Lower lobe of right lung (tissue), 2 donors: ENCODE results near the gene TOLLIP. TPM values are rescaled to one million over a fixed set of nuclear protein-coding genes. Genes with fewer than 3 reads are reported as not detected.

Source experiments
- ATAC-seq, 2 donors: fragments of 200-7000 bp; cut with Tn5 transposase; one replicate each; pipeline ENCODE4 v1.9.1; 2020 to 2022; ENCODE audit warnings: mild to moderate bottlenecking in 2 of 2, moderate library complexity in 2 of 2
- DNase-seq: peaks from one replicate; pipeline ENCODE4 v3.0.0-alpha.2; 2020
- H3K27ac ChIP-seq: fragments of 200-600 bp; one replicate; pipeline ENCODE4 v1.8.0; 2022
- H3K27me3 ChIP-seq: fragments of 200-600 bp; one replicate; pipeline ENCODE4 v1.8.0; 2022; ENCODE audit warnings: low read depth
- H3K36me3 ChIP-seq: fragments of 200-600 bp; one replicate; pipeline ENCODE4 v1.8.0; 2022; ENCODE audit warnings: mild to moderate bottlenecking
- H3K4me1 ChIP-seq: fragments of 200-600 bp; one replicate; pipeline ENCODE4 v1.8.0; 2022
- H3K4me3 ChIP-seq: fragments of 200-600 bp; one replicate; pipeline ENCODE4 v1.8.0; 2022; ENCODE audit warnings: mild to moderate bottlenecking
- H3K9me3 ChIP-seq: fragments of 200-600 bp; one replicate; pipeline ENCODE4 v1.8.0; 2022
- CTCF ChIP-seq: fragments of 200-600 bp; IDR thresholded peaks from one replicate; pipeline ENCODE4 v1.8.0; 2022; ENCODE audit warnings: antibody characterized with exemption, mild to moderate bottlenecking
- intact Hi-C: fragments of 100-400 bp; cut with DNase I; formaldehyde crosslinking; loops from one replicate; pipeline ENCODE4 v1.11.0; 2022
- total RNA-seq: library from RNA; stranded (reverse); fragmentation: NEBNext Ultra II Directional; extraction: Animal tissue kit (Norgen Biotek cat#: 25700); gene quantifications from one replicate; pipeline ENCODE4 v1.2.1, GENCODE V29; 2021
- donor health status: DM: no; HTN: yes; CAD: no; lungs with severe emphysema.

Gene TOLLIP
- total RNA-seq, 1 donor from 2014 or later, result 68.4 TPM

GRCh38 chr11:1335811-1336761 is 26.7 kb upstream of the TOLLIP start:
- intact Hi-C loops, result no loop called here
- Histone ChIP-seq H3K36me3 (no peaks in the 10 kb centered on the region), H3K27me3 (peaks cover 10% of the 10 kb centered on the region), H3K4me3 (peak overlapping the region; percentile 54), H3K9me3 (no peaks in the 10 kb centered on the region), H3K27ac (peak overlapping the region; percentile 64), H3K4me1 (peaks cover 13% of the 10 kb centered on the region)
- ATAC-seq, result peak; percentile 63 to 73
- no peak for TF ChIP-seq CTCF
- peak; percentile 79 for DNase-seq

- no peak for DNase-seq
- no peak for ATAC-seq
- no peaks in the 10 kb centered on the region for H3K36me3 ChIP-seq
- peaks cover 13% of the 10 kb centered on the region for H3K4me1 ChIP-seq
- H3K27ac ChIP-seq, result no peak overlapping the region
- H3K9me3 ChIP-seq, result no peaks in the 10 kb centered on the region
- no peak for TF ChIP-seq CTCF
- H3K4me3 ChIP-seq, result peak overlapping the region; percentile 54
- peaks cover 10% of the 10 kb centered on the region for H3K27me3 ChIP-seq
- intact Hi-C loops, result no loop called here
Observed at GRCh38 chr11:1335264-1335810, 25.9 kb upstream of the TOLLIP start.

GRCh38 chr11:1333860-1334259 is 24.4 kb upstream of the TOLLIP start:
- TF ChIP-seq CTCF, result no peak
- intact Hi-C loops, result no loop called here
- Histone ChIP-seq H3K27me3 (peaks cover 10% of the 10 kb centered on the region), H3K4me1 (peaks cover 13% of the 10 kb centered on the region), H3K36me3 (no peaks in the 10 kb centered on the region), H3K27ac (no peak overlapping the region), H3K9me3 (no peaks in the 10 kb centered on the region), H3K4me3 (no peak overlapping the region)
- ATAC-seq (no peak), DNase-seq (no peak)

- H3K27ac ChIP-seq, result no peak overlapping the region
- peaks cover under 1% of the 10 kb centered on the region for H3K9me3 ChIP-seq
- ATAC-seq (no peak), DNase-seq (no peak)
- H3K27me3 ChIP-seq, result peaks cover 10% of the 10 kb centered on the region
- intact Hi-C loops, result no loop called here
- H3K4me1 ChIP-seq, result peaks cover 13% of the 10 kb centered on the region
- no peaks in the 10 kb centered on the region for H3K36me3 ChIP-seq
- no peak for TF ChIP-seq CTCF
- H3K4me3 ChIP-seq, result no peak overlapping the region
Observed at GRCh38 chr11:1333091-1333772, 23.8 kb upstream of the TOLLIP start.

- Histone ChIP-seq H3K4me1 (peaks cover 6% of the 10 kb centered on the region), H3K36me3 (no peaks in the 10 kb centered on the region), H3K9me3 (peaks cover 15% of the 10 kb centered on the region), H3K27me3 (peaks cover 10% of the 10 kb centered on the region), H3K27ac (no peak overlapping the region), H3K4me3 (no peak overlapping the region)
- DNase-seq, result no peak
- intact Hi-C loops, result no loop called here
- TF ChIP-seq CTCF, result no peak
- ATAC-seq, result no peak
Observed at GRCh38 chr11:1330473-1330872, 21.0 kb upstream of the TOLLIP start.
